Kidney epithelial cell (primary cell): Measurements from ENCODE around the gene GDF2. TPM values are rescaled to one million over a fixed set of nuclear protein-coding genes. Genes with fewer than 3 reads are reported as not detected.

ENCODE experiments used
- DNase-seq: peaks from one replicate; pipeline ENCODE4 v3.0.0-alpha.2; 2010; ENCODE audit warnings: low read depth
- H3K27me3 ChIP-seq: 2 replicates; pipeline ENCODE4 v1.6.0; 2011; ENCODE audit warnings: low read length; ENCODE audit not compliant: control insufficient read depth, insufficient read depth
- H3K36me3 ChIP-seq: 2 replicates; pipeline ENCODE4 v1.5.1; 2011; ENCODE audit warnings: low read length; ENCODE audit not compliant: control insufficient read depth, insufficient read depth
- H3K4me3 ChIP-seq: 2 replicates; pipeline ENCODE4 v1.5.1; 2011; ENCODE audit warnings: low read depth, mild to moderate bottlenecking, control low read depth, low read length
- CTCF ChIP-seq: IDR thresholded peaks from 2 replicates; pipeline ENCODE4 v1.5.1; 2011; ENCODE audit warnings: mild to moderate bottlenecking, moderate library complexity, low read length, control low read depth, inconsistent platforms; ENCODE audit not compliant: insufficient read depth, poor library complexity, severe bottlenecking
- total RNA-seq: library from RNA; depleted of rRNA; stranded (reverse); fragments of >200 nt; gene quantifications from 2 replicates; pipeline ENCODE4 v1.2.3, GENCODE V29; 2015

Gene GDF2
- total RNA-seq, 1 donor from 2014 or later: not detected

DNA sequence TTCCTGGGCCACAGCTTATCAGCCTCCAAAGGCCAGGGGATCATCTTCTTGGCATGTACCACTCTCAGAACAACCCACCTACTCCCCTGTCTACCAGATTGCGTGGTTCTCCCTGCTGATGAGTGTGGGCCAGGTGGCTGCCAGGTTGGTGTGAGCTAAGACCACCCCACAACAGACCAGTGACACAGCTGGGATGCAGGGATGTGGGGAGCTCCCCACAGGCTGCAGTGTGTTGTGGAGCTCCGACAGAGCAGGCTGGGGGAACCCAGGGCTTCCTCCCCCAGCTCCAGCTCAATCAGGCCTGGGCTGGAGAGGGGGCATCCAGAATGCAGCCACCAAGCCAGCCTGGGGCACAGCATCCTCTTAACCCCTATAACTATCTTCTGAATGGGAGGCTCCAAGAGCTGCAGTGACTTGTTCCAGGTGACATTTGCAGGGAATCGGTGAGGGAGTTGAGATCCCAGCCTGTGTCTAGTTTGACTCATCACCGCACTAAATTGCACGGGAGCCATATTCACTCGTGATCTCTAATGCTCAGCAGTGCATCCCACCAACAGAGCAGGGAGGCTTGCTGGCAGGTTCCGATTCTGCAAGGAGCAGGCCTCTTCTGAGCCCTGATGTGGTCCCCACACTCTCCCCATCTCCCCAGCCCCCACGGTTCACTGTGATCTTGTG, 596 bp upstream of the GDF2 start:
- Histone ChIP-seq H3K4me3 (no peak overlapping the region), H3K36me3 (no peaks in the 10 kb centered on the region), H3K27me3 (peaks cover 12% of the 10 kb centered on the region)
- DNase-seq: no peak
- no peak for TF ChIP-seq CTCF

- Histone ChIP-seq H3K36me3 (no peaks in the 10 kb centered on the region), H3K4me3 (no peak overlapping the region), H3K27me3 (peaks cover 7% of the 10 kb centered on the region)
- no peak for TF ChIP-seq CTCF
- DNase-seq: no peak
Observed at GRCh38 chr10:47323087-47323486, 833 bp downstream of the GDF2 start.

GRCh38 chr10:47323636-47324296, 1.5 kb downstream of the GDF2 start:
- Histone ChIP-seq H3K36me3 (no peaks in the 10 kb centered on the region), H3K4me3 (no peak overlapping the region), H3K27me3 (peaks cover 7% of the 10 kb centered on the region)
- DNase-seq: no peak
- no peak for TF ChIP-seq CTCF

GRCh38 chr10:47325303-47326291, 3.3 kb downstream of the GDF2 start:
- H3K36me3 ChIP-seq: no peaks in the 10 kb centered on the region
- H3K27me3 ChIP-seq: peaks cover 5% of the 10 kb centered on the region
- no peak for DNase-seq
- H3K4me3 ChIP-seq: no peak overlapping the region
- no peak for TF ChIP-seq CTCF

- no peak overlapping the region for H3K4me3 ChIP-seq
- DNase-seq: no peak
- TF ChIP-seq CTCF: no peak
- no peaks in the 10 kb centered on the region for H3K36me3 ChIP-seq
- peaks cover 3% of the 10 kb centered on the region for H3K27me3 ChIP-seq
Observed at GRCh38 chr10:47326306-47326926, 4.2 kb downstream of the GDF2 start.
